Loucy (cell line): ENCODE measurements around the gene PCNP.

Source experiments
- EZH2phosphoT487 ChIP-seq: fragments of 200-600 bp; IDR thresholded peaks from 2 replicates; pipeline ENCODE4 v1.6.1; 2018; ENCODE audit warnings: antibody characterized with exemption, mild to moderate bottlenecking, moderate library complexity, borderline replicate concordance
- TF ChIP-seq, protein P1 (sequence below): fragments of 200-600 bp; sonication (generic); conservative IDR thresholded peaks from 2 replicates; pipeline ENCODE4 v1.5.1; 2014; ENCODE audit warnings: mild to moderate bottlenecking, antibody characterized with exemption, low read length

DNA sequence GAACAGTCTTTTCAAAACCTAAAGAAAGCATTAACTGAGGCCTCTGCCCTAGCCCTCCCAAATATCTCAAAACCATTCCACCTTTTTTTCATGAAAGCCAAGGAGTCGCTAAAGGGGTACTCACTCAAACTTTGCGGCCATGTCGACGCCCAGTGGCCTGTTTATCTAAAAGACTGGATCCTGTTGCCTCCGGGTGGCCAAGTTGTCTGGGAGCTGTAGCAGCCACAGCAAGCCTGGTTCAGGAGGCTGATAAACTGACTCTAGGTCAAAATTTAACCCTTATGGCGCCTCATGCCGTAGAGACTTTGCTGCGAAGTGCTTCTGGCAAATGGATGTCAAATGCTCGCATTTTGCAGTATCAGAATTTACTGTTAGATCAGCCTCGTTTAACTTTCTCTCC lies 63.5 kb downstream of the PCNP start:
- TF ChIP-seq, protein P1, sequence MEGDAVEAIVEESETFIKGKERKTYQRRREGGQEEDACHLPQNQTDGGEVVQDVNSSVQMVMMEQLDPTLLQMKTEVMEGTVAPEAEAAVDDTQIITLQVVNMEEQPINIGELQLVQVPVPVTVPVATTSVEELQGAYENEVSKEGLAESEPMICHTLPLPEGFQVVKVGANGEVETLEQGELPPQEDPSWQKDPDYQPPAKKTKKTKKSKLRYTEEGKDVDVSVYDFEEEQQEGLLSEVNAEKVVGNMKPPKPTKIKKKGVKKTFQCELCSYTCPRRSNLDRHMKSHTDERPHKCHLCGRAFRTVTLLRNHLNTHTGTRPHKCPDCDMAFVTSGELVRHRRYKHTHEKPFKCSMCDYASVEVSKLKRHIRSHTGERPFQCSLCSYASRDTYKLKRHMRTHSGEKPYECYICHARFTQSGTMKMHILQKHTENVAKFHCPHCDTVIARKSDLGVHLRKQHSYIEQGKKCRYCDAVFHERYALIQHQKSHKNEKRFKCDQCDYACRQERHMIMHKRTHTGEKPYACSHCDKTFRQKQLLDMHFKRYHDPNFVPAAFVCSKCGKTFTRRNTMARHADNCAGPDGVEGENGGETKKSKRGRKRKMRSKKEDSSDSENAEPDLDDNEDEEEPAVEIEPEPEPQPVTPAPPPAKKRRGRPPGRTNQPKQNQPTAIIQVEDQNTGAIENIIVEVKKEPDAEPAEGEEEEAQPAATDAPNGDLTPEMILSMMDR = no peak
- TF ChIP-seq EZH2phosphoT487 = no peak
